Stomach (tissue), 9 donors: ENCODE measurements around the gene CTSK. TPM values are rescaled to one million over a fixed set of nuclear protein-coding genes. Genes with fewer than 3 reads are reported as not detected.

Experiments used
- DNase-seq, 2 donors: peaks; one replicate each; pipeline versions ENCODE4 v3.0.0 to v3.0.0-alpha.2; 2013 to 2019
- H3K27ac ChIP-seq, 5 donors: fragments of 200-600 bp in 4 of 5; sonication (generic) in 4 of 5; one replicate each; pipeline ENCODE4 v1.5.1; 2013 to 2019; ENCODE audit warnings: mild to moderate bottlenecking in 1 of 5, moderate library complexity in 1 of 5
- H3K27me3 ChIP-seq, 3 donors: fragments of 200-600 bp; sonication (generic); one replicate each; pipeline ENCODE4 v1.5.1; 2017 to 2019; ENCODE audit warnings: mixed run types in 1 of 3
- H3K36me3 ChIP-seq, 4 donors: fragments of 200-600 bp; sonication (generic); 1 replicate in 3 of 4; 2 replicates in 1 of 4; pipeline ENCODE4 v1.5.1; 2016 to 2019
- H3K4me1 ChIP-seq, 4 donors: fragments of 200-600 bp; sonication (generic); one replicate each; pipeline ENCODE4 v1.5.1; 2016 to 2019
- H3K4me3 ChIP-seq, 4 donors: fragments of 200-600 bp; sonication (generic) in 3 of 4; one replicate each; pipeline ENCODE4 v1.5.1; 2016 to 2019; ENCODE audit warnings: mild to moderate bottlenecking in 1 of 4
- H3K9me3 ChIP-seq, 4 donors: fragments of 200-600 bp; sonication (generic); one replicate each; pipeline ENCODE4 v1.5.1; 2016 to 2019
- CTCF ChIP-seq, 7 experiments: fragments of 450-650 bp in 4 of 7; fragments of 200-600 bp in 3 of 7; sonication (generic) in 3 of 7; IDR thresholded peaks; one replicate each; pipeline ENCODE4 v1.5.1; 2016 to 2019; ENCODE audit warnings: antibody characterized with exemption in 7 of 7, control low read depth in 2 of 7, mild to moderate bottlenecking in 1 of 7
- EP300 ChIP-seq: sonication (generic); formaldehyde crosslinking; IDR thresholded peaks from one replicate; pipeline ENCODE4 v1.6.1; 2017; ENCODE audit warnings: antibody characterized with exemption
- POLR2A ChIP-seq, 4 donors: fragments of 450-650 bp; IDR thresholded peaks; one replicate each; pipeline ENCODE4 v1.6.1; 2016; ENCODE audit warnings: antibody characterized with exemption in 4 of 4, control low read depth in 2 of 4, mild to moderate bottlenecking in 1 of 4, moderate library complexity in 1 of 4
- POLR2AphosphoS5 ChIP-seq, 3 donors: sonication (generic); formaldehyde crosslinking; IDR thresholded peaks; one replicate each; pipeline ENCODE4 v1.6.1; 2016; ENCODE audit warnings: antibody characterized with exemption in 3 of 3
- WGBS, 5 donors: extraction: QIAGEN DNeasy Blood & Tissue Kit in 3 of 5; methylation state at CpG; one replicate each; pipeline versions ENCODE4 v1.1.5 to v1.1.7; 2013 to 2018; 5-methylcytosine and 5-hydroxymethylcytosine counted together
- intact Hi-C: fragments of 100-400 bp; cut with DNase I; formaldehyde crosslinking; loops from one replicate; pipeline ENCODE4 v1.15.1; 2023; ENCODE audit warnings: low total_unique reads
- polyA plus RNA-seq, 3 donors: library from polyadenylated mRNA; stranded (reverse); fragments of 200-250 nt; gene quantifications; one replicate each; pipeline ENCODE4 v1.2.3, GENCODE V29; 2013
- small RNA-seq, 4 donors: library from RNA; depleted of rRNA; stranded (forward); fragments of <200 nt; gene quantifications; one replicate each; pipeline ENCODE3, GENCODE V24; 2016
- total RNA-seq, 5 donors: library from RNA; depleted of rRNA; stranded (reverse); fragments of >200 nt; gene quantifications; one replicate each; pipeline versions ENCODE4 v1.1.0 to v1.2.3, GENCODE V29; 2014 to 2016
- donor health status: healthy with polysubstance abuse.
- donor health status: Bipolar disorder and iron deficiency.
- donor health status: healthy.

Gene CTSK
- total and polyA plus RNA-seq, 8 donors = 7.6 to 49.8 (median 13.7) TPM

GRCh38 chr1:150748878-150749719 lies 59.0 kb downstream of the CTSK start:
- no peak for TF ChIP-seq CTCF (IDR thresholded peaks at IDR 0.05)
- TF ChIP-seq POLR2AphosphoS5 (IDR thresholded peaks at IDR 0.05) = no peak
- no peak for TF ChIP-seq EP300
- no peak for TF ChIP-seq POLR2A (IDR thresholded peaks at IDR 0.05)
- intact Hi-C loops = no loop called here
- H3K27me3 ChIP-seq = no peaks in the 10 kb centered on the region
- no peak overlapping the region for H3K27ac ChIP-seq
- no peaks in the 10 kb centered on the region for H3K4me1 ChIP-seq
- H3K36me3 ChIP-seq = peaks cover 7 to 90% (median 55%) of the 10 kb centered on the region in 4 donors
- DNase-seq = no peak
- H3K9me3 ChIP-seq = no peaks in the 10 kb centered on the region
- no peak overlapping the region for H3K4me3 ChIP-seq
- WGBS, 5 donors = 63 to 87% (median 73%) methylated on average over 12 of the region's 12 CpGs

Small RNAs within 50 kb of the gene (small RNA-seq; reads per million reads assigned to genes)
- gene RNU6-1309P = 0 reads per million in 4 donors

Other genes starting within 250 kb of the CTSK start
- 100 to 1,000 TPM in 4 of 5 donors, 10 to 100 TPM in 1; 87.5 to 330 (median 142) TPM for gene MCL1, start 228.7 kb downstream of the CTSK start, total RNA-seq
- 100 to 1,000 TPM in 2 of 3 donors, 10 to 100 TPM in 1; 77.7 to 127 (median 115) TPM for gene MCL1, start 228.7 kb downstream of the CTSK start, polyA plus RNA-seq
- 100 to 1,000 TPM; 106 to 349 (median 133) TPM for gene ENSA, start 178.6 kb downstream of the CTSK start, total RNA-seq
- gene ENSA, start 178.6 kb downstream of the CTSK start, polyA plus RNA-seq = 100 to 1,000 TPM; 119 to 207 (median 150) TPM
- 10 to 100 TPM; 13.4 to 33.4 (median 16.8) TPM for gene GOLPH3L, start 111.1 kb downstream of the CTSK start, total RNA-seq
- 10 to 100 TPM; 13.2 to 30.9 (median 18.6) TPM for gene GOLPH3L, start 111.1 kb downstream of the CTSK start, polyA plus RNA-seq
- 10 to 100 TPM in 1 of 5 donors, under 1 TPM in 1, not detected in 3; 0.55 to 37.1 TPM for gene HORMAD1, start 87.4 kb downstream of the CTSK start, total RNA-seq
- gene HORMAD1, start 87.4 kb downstream of the CTSK start, polyA plus RNA-seq = under 1 TPM in 1 of 3 donors, not detected in 2; 0.13 TPM
- 100 to 1,000 TPM in 2 of 5 donors, 10 to 100 TPM in 2, 1 to 10 TPM in 1; 5.8 to 194 (median 54.8) TPM for gene CTSS, start 42.5 kb downstream of the CTSK start, total RNA-seq
- gene CTSS, start 42.5 kb downstream of the CTSK start, polyA plus RNA-seq = 10 to 100 TPM; 16.2 to 39.9 (median 17.7) TPM
- 10 to 100 TPM; 23.8 to 64.7 (median 53.1) TPM for gene ARNT, start 68.3 kb upstream of the CTSK start, total RNA-seq
- gene ARNT, start 68.3 kb upstream of the CTSK start, polyA plus RNA-seq = 10 to 100 TPM in 2 of 3 donors, 1 to 10 TPM in 1; 8.9 to 20.2 (median 19.7) TPM
- not detected for gene CTXND2, start 78.9 kb upstream of the CTSK start, total RNA-seq
- not detected for gene CTXND2, start 78.9 kb upstream of the CTSK start, polyA plus RNA-seq
- 10 to 100 TPM; 25.4 to 77.3 (median 56.0) TPM for gene SETDB1, start 118.1 kb upstream of the CTSK start, total RNA-seq
- gene SETDB1, start 118.1 kb upstream of the CTSK start, polyA plus RNA-seq = 10 to 100 TPM; 13.8 to 19.6 (median 17.3) TPM
- 100 to 1,000 TPM in 2 of 5 donors, 10 to 100 TPM in 3; 24.9 to 117 (median 76.0) TPM for gene CERS2, start 166.6 kb upstream of the CTSK start, total RNA-seq
- 100 to 1,000 TPM; 101 to 125 (median 114) TPM for gene CERS2, start 166.6 kb upstream of the CTSK start, polyA plus RNA-seq
- gene ANXA9, start 174.0 kb upstream of the CTSK start, total RNA-seq = not detected
- gene ANXA9, start 174.0 kb upstream of the CTSK start, polyA plus RNA-seq = under 1 TPM; 0.44 to 0.63 (median 0.46) TPM
- gene MINDY1, start 198.6 kb upstream of the CTSK start, total RNA-seq = 10 to 100 TPM; 19.1 to 60.0 (median 40.6) TPM
- gene MINDY1, start 198.6 kb upstream of the CTSK start, polyA plus RNA-seq = 10 to 100 TPM in 2 of 3 donors, 1 to 10 TPM in 1; 9.8 to 18.8 (median 16.1) TPM
- 100 to 1,000 TPM in 1 of 5 donors, 10 to 100 TPM in 3, 1 to 10 TPM in 1; 2.9 to 118 (median 21.2) TPM for gene PRUNE1, start 200.2 kb upstream of the CTSK start, total RNA-seq
- 10 to 100 TPM; 10.8 to 12.7 (median 11.7) TPM for gene PRUNE1, start 200.2 kb upstream of the CTSK start, polyA plus RNA-seq
- 1 to 10 TPM in 1 of 5 donors, not detected in 4; 1.3 TPM for gene BNIPL, start 228.3 kb upstream of the CTSK start, total RNA-seq
- 10 to 100 TPM in 1 of 3 donors, under 1 TPM in 1, not detected in 1; 0.25 to 35.1 TPM for gene BNIPL, start 228.3 kb upstream of the CTSK start, polyA plus RNA-seq
- gene C1orf56, start 239.5 kb upstream of the CTSK start, total RNA-seq = 1 to 10 TPM in 4 of 5 donors, under 1 TPM in 1; 0.73 to 6.4 (median 3.5) TPM
- gene C1orf56, start 239.5 kb upstream of the CTSK start, polyA plus RNA-seq = 1 to 10 TPM; 2.4 to 6.0 (median 2.5) TPM